Epithelial cell of proximal tubule (primary cell): ENCODE measurements around the gene SLC5A9. TPM values are rescaled to one million over a fixed set of nuclear protein-coding genes. Genes with fewer than 3 reads are reported as not detected.

ENCODE experiments used
- DNase-seq: peaks from one replicate; pipeline ENCODE4 v3.0.0-alpha.2; 2011; ENCODE audit warnings: low read depth
- H3K4me3 ChIP-seq: 2 replicates; pipeline ENCODE4 v1.5.1; 2011; ENCODE audit warnings: low read depth, mild to moderate bottlenecking, low read length
- total RNA-seq: library from RNA; depleted of rRNA; stranded (reverse); fragments of >200 nt; gene quantifications from 2 replicates; pipeline ENCODE4 v1.2.3, GENCODE V29; 2015
- TF ChIP-seq, protein P1 (sequence below): conservative IDR thresholded peaks from 2 replicates; pipeline ENCODE4 v1.5.1; 2012; ENCODE audit warnings: low read depth, mild to moderate bottlenecking, low read length

The SLC5A9 gene
- not detected in 2 replicates for total RNA-seq

DNA sequence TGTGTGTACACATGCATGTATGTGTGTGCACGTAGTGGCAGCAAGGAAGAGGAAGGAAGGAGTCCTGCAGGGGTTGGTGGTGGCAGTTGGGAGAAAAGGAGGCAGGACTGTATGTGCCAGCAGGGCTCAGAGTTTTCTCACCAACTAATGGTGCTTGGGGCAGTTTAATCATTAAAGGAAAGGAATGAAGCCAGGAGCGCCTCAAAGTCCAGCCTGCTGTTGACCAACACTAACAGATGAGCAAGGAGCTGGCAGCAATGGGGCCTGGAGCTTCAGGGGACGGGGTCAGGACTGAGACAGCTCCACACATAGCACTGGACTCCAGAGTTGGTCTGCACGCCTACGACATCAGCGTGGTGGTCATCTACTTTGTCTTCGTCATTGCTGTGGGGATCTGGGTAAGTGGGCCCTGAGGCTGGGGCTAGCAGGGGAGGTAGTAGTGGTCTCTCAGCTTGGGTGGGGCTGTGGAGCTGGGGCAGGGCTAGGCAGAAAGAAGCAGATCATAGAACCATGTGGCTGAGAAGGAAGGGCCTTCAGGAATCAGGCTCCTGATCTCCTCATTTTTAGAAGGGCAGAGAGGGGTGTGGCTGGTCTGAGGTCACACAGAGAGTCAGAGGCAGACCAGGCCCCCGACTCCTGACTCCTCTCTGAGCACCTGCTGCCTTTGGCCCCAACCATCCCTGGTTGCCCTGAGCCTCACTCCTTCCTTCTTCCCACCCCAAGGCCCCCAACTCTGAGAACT, at the start of gene SLC5A9:
Gene SLC5A9, plus strand, starts transcription at position 216 of the 742 bp plus-strand sequence. Its CDS starts 21 bp downstream, at position 237.
- DNase-seq = peak; percentile 46
- no peak within 1 kb of the TSS for H3K4me3 ChIP-seq
- TF ChIP-seq, protein P1, sequence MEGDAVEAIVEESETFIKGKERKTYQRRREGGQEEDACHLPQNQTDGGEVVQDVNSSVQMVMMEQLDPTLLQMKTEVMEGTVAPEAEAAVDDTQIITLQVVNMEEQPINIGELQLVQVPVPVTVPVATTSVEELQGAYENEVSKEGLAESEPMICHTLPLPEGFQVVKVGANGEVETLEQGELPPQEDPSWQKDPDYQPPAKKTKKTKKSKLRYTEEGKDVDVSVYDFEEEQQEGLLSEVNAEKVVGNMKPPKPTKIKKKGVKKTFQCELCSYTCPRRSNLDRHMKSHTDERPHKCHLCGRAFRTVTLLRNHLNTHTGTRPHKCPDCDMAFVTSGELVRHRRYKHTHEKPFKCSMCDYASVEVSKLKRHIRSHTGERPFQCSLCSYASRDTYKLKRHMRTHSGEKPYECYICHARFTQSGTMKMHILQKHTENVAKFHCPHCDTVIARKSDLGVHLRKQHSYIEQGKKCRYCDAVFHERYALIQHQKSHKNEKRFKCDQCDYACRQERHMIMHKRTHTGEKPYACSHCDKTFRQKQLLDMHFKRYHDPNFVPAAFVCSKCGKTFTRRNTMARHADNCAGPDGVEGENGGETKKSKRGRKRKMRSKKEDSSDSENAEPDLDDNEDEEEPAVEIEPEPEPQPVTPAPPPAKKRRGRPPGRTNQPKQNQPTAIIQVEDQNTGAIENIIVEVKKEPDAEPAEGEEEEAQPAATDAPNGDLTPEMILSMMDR = no peak

DNA sequence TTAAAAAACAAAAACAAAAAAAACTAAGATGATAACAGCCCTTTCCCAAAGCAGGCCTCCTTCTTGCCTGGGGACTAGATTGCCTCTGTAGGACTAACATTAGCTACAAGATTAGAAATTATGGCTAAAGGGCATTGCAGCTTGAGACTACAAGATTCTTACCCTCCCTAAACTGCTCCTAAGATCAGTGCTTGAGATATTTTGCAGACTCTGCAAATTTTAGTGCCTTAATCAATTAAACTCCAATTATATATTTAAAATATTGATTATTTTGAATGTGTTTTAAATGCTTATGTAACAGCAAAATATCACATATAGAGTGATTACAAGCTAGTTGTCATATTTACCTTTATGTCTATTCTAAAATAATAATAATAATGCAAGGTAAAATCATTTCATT, 47.4 kb upstream of the SLC5A9 start:
- no peak overlapping the region for H3K4me3 ChIP-seq
- no peak for DNase-seq
- TF ChIP-seq, protein P1 = no peak

DNA sequence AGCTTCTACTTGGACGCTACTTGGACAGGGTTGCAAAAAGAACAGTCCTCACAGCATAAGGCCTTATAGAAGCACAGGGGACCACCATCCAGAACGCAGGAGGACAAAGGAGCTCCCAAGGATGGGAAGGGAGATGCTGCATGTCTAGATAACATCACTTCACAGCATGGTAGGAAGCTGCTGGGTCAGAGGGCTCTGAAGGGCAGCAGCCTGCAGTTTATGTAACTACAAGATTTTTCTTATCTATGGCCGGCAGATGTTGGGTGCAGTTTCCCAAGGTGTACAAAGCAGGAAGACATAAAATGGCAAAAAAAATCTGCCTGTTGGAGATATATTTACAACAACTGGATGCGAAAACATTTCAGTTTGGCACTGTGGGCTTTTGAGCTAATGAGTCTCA, 45.3 kb upstream of the SLC5A9 start:
- TF ChIP-seq, protein P1 = no peak
- H3K4me3 ChIP-seq = no peak overlapping the region
- no peak for DNase-seq

DNA sequence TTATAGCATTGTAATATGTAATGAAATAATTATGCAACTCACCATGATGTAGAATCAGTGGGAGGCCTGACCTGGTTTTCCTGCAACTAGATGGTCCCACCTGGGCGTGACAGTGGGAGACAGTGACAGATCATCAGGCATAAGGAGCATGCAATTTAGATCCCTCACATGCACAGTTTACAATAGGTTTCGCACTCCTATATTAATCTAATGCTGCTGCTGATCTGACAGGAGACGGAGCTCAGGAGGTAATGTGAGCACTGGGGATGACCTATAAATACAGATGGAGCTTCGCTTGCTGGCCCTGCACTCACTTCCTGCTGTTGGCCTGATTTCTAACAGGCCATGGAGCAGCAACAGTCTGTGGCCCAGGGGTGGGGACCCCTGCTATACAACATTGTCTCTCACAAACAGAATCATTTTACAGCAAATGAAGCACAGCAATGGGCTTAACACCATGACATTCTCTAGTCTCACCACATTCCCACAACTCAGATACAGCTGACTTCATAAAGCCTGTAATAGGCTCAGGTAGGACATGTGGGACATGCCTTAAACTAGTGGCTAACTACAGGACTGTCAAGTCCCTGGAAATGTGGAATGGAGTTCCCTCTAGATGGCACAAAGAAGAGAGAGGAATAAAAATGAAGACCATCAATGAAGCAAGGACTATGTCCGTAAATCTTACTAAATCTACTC, 40.7 kb upstream of the SLC5A9 start:
- TF ChIP-seq, protein P1 = no peak
- no peak overlapping the region for H3K4me3 ChIP-seq
- no peak for DNase-seq

DNA sequence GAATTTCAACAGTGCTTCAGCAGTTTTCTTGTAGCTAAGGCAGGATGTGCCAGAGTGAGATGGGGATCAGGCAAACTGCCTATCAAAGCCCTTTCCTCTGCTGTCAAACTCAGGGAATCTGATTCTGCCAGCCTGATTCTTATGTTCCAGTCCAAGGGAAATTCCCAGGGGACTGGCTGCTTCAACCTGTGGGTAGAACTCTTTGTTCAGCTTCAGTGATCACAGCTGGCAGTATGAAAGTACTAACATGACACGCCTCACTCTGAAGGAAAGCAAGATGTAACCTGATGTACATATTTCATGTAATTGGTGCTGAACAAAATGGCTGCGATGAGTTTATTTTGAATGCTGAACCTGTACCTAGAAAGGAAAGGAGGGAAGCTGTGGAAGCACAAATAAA, 40.1 kb upstream of the SLC5A9 start:
- no peak overlapping the region for H3K4me3 ChIP-seq
- TF ChIP-seq, protein P1 = no peak
- DNase-seq = peak; percentile 50

DNA sequence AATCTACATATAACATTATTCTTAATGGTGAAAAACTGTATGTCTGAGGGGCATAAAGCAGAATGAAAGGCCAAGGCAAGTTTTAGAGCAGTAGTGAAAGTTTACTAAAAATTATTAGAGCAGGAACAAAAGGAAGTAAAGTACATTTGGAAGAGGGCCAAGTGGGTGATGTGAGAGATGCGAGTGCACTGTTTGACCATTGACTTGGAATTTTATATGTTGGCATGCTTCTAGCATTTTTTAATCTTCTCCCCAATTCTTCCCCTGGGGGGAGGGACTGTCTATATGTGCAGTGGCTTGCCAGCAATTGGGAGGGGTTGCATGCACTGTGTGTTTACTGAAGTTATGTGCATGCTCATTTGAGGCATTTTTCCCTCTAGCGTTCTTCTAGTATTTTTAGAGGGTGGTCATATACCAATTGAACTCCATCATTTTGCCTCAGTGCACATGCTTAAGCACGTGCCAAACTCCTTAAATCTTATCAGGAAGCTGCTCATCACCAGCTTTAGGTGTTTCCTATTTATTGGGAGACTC, 36.1 kb upstream of the SLC5A9 start:
- DNase-seq = no peak
- TF ChIP-seq, protein P1 = no peak
- H3K4me3 ChIP-seq = no peak overlapping the region
